HepG2 (cell line): ENCODE measurements around the gene ST3GAL2. TPM values are rescaled to one million over a fixed set of nuclear protein-coding genes. Genes with fewer than 3 reads are reported as not detected.

Experiments
- BRCA1 ChIP-seq: sonication (generic); formaldehyde crosslinking; IDR thresholded peaks from 2 replicates; pipeline ENCODE4 v1.4.0; 2020; ENCODE audit warnings: missing genetic modification reagents
- CREB3 ChIP-seq: sonication (generic); formaldehyde crosslinking; IDR thresholded peaks from 2 replicates; pipeline ENCODE4 v1.5.0; 2020; ENCODE audit warnings: missing genetic modification reagents
- DNMT1 ChIP-seq: sonication (generic); formaldehyde crosslinking; IDR thresholded peaks from 2 replicates; pipeline ENCODE4 v1.5.1; 2020; ENCODE audit warnings: mild to moderate bottlenecking, missing genetic modification reagents
- FOXO1 ChIP-seq: sonication (generic); formaldehyde crosslinking; IDR thresholded peaks from 2 replicates; pipeline ENCODE4 v1.4.0; 2020; ENCODE audit warnings: missing genetic modification reagents
- IRX3 ChIP-seq: sonication (generic); formaldehyde crosslinking; IDR thresholded peaks from 2 replicates; pipeline ENCODE4 v1.8.1; 2023; ENCODE audit warnings: mild to moderate bottlenecking, low read depth, missing genetic modification reagents, borderline replicate concordance
- MLLT10 ChIP-seq: sonication (generic); formaldehyde crosslinking; IDR thresholded peaks from 2 replicates; pipeline ENCODE4 v1.4.0; 2020; ENCODE audit warnings: missing genetic modification reagents
- MTF2 ChIP-seq: sonication (generic); formaldehyde crosslinking; IDR thresholded peaks from 2 replicates; pipeline ENCODE4 v1.5.0; 2020; ENCODE audit warnings: missing genetic modification reagents, borderline replicate concordance
- PRDM4 ChIP-seq: sonication (generic); formaldehyde crosslinking; IDR thresholded peaks from 2 replicates; pipeline ENCODE4 v1.9.0; 2021; ENCODE audit warnings: missing genetic modification reagents, borderline replicate concordance
- RBFOX2 ChIP-seq: fragments of 200-400 bp; formaldehyde crosslinking; IDR thresholded peaks from 2 replicates; pipeline ENCODE4 v1.6.1; 2017; ENCODE audit warnings: low read depth, mild to moderate bottlenecking, low read length
- SAP130 ChIP-seq: IDR thresholded peaks from 2 replicates; pipeline ENCODE4 v1.6.1; 2016; ENCODE audit warnings: low read depth
- SP1 ChIP-seq, 2 experiments: fragments of 450-650 bp in 1 of 2; sonication (generic) in 1 of 2; formaldehyde crosslinking in 1 of 2; IDR thresholded peaks; 2 replicates each; pipeline versions ENCODE4 v1.4.0 to v1.6.1; 2016 to 2020; ENCODE audit warnings: missing genetic modification reagents in 1 of 2
- SP4 ChIP-seq: sonication (generic); formaldehyde crosslinking; IDR thresholded peaks from 2 replicates; pipeline ENCODE4 v1.8.1; 2023; ENCODE audit warnings: mild to moderate bottlenecking, missing genetic modification reagents
- TCF12 ChIP-seq, 2 experiments: fragments of 450-650 bp in 1 of 2; sonication (generic) in 1 of 2; formaldehyde crosslinking in 1 of 2; IDR thresholded peaks; 2 replicates each; pipeline versions ENCODE4 v1.6.1 to v1.8.0; 2017 to 2022; ENCODE audit warnings: antibody characterized with exemption in 1 of 2, mild to moderate bottlenecking in 1 of 2, missing genetic modification reagents in 1 of 2, moderate library complexity in 1 of 2
- UBTF ChIP-seq: sonication (generic); formaldehyde crosslinking; IDR thresholded peaks from 2 replicates; pipeline ENCODE4 v1.4.0; 2020; ENCODE audit warnings: mild to moderate bottlenecking, missing genetic modification reagents
- XRCC5 ChIP-seq: fragments of 200-400 bp; formaldehyde crosslinking; optimal IDR thresholded peaks from 2 replicates; pipeline ENCODE3; 2017; ENCODE audit warnings: mild to moderate bottlenecking, low read length
- ZBTB49 ChIP-seq: sonication (generic); formaldehyde crosslinking; IDR thresholded peaks from 2 replicates; pipeline ENCODE4 v1.4.0; 2020; ENCODE audit warnings: missing genetic modification reagents, borderline replicate concordance
- ZFP37 ChIP-seq: sonication (generic); formaldehyde crosslinking; IDR thresholded peaks from 2 replicates; pipeline ENCODE4 v1.4.0; 2020; ENCODE audit warnings: missing genetic modification reagents, borderline replicate concordance
- ZNF253 ChIP-seq: sonication (generic); formaldehyde crosslinking; IDR thresholded peaks from 2 replicates; pipeline ENCODE4 v1.8.0; 2022; ENCODE audit warnings: mild to moderate bottlenecking, missing genetic modification reagents, borderline replicate concordance
- ZNF350 ChIP-seq: sonication (generic); formaldehyde crosslinking; IDR thresholded peaks from 2 replicates; pipeline ENCODE4 v1.4.0; 2020; ENCODE audit warnings: mild to moderate bottlenecking, low read depth, missing genetic modification reagents, borderline replicate concordance
- ZNF567 ChIP-seq: sonication (generic); formaldehyde crosslinking; IDR thresholded peaks from 2 replicates; pipeline ENCODE4 v1.8.1; 2023; ENCODE audit warnings: mild to moderate bottlenecking, missing genetic modification reagents, borderline replicate concordance
- ZNF577 ChIP-seq: sonication (generic); formaldehyde crosslinking; IDR thresholded peaks from 2 replicates; pipeline ENCODE4 v1.4.0; 2020; ENCODE audit warnings: mild to moderate bottlenecking, low read depth, missing genetic modification reagents, borderline replicate concordance
- ZNF768 ChIP-seq: sonication (generic); formaldehyde crosslinking; IDR thresholded peaks from 2 replicates; pipeline ENCODE4 v1.4.0; 2020; ENCODE audit warnings: missing genetic modification reagents
- polyA plus RNA-seq, 8 experiments: library from polyadenylated mRNA; depleted of rRNA in 3 of 8; stranded (reverse) in 7 of 8; unstranded in 1 of 8; fragments of >200 nt; fragmentation: Illumina TruSeq in 4 of 8; extraction: Trizol in 4 of 8; gene quantifications; 2 replicates each; pipeline versions ENCODE4 v1.2.1 to v1.2.3, GENCODE V29; 2011 to 2016; ENCODE audit warnings: low read depth in 4 of 8, missing spikeins in 1 of 8, mixed read lengths in 1 of 8; ENCODE audit not compliant: insufficient read depth in 1 of 8
- total RNA-seq, 5 experiments: library from RNA; depleted of rRNA; stranded (reverse); fragments of >200 nt; fragmentation: Illumina TruSeq; extraction: Trizol; gene quantifications; 2 replicates each; pipeline ENCODE4 v1.2.3, GENCODE V29; 2016; ENCODE audit warnings: low read depth in 1 of 5

ST3GAL2 gene
- total and polyA plus RNA-seq, 2 of the 13 experiments (the other 11 are each of a cell fraction or from before 2014, with no cell fraction given): 16.3 to 24.9 TPM

GRCh38 chr16:70470927-70471341 lies 32.0 kb upstream of the ST3GAL2 start (continued):
- TF ChIP-seq SP4 (peak; percentile 26; the same call in 1 of the 2 replicates), MTF2 (CRISPR knock-in tag) (no peak), CREB3 (no peak), BRCA1 (no peak), MLLT10 (CRISPR knock-in tag) (no peak), ZFP37 (CRISPR knock-in tag) (0 out of 2 replicates have a peak, but pooled peaks have one; percentile 26), SAP130 (CRISPR knock-in tag) (peak; percentile 53), ZNF350 (peak; percentile 59; the same call in 1 of the 2 replicates), SP1 (IDR thresholded peaks at IDR 0.05) (no peak), SP1 (CRISPR knock-in tag; IDR thresholded peaks at IDR 0.05) (peak; percentile 35; the same call in 1 of the 2 replicates), ZBTB49 (CRISPR knock-in tag) (no peak), ZNF577 (CRISPR knock-in tag) (no peak), RBFOX2 (peak; percentile 32; the same call in 1 of the 2 replicates), PRDM4 (no peak), ZNF768 (no peak), ZNF253 (peak; percentile 63; the same call in 1 of the 2 replicates), TCF12 (IDR thresholded peaks at IDR 0.05) (no peak), TCF12 (CRISPR knock-in tag; IDR thresholded peaks at IDR 0.05) (no peak), XRCC5 (peak; percentile 86), FOXO1 (CRISPR knock-in tag) (peak; percentile 35), ZNF567 (CRISPR knock-in tag) (peak; percentile 82; the same call in 1 of the 2 replicates), UBTF (CRISPR knock-in tag) (peak; percentile 69), IRX3 (no peak), DNMT1 (peak; percentile 79; the same call in 1 of the 2 replicates)
